Measurements from ENCODE around the gene FAM89B. TPM values are rescaled to one million over a fixed set of nuclear protein-coding genes. Genes with fewer than 3 reads are reported as not detected.

The FAM89B gene
- total and polyA plus RNA-seq, 4 donors = 20.6 to 53.5 (median 44.4) TPM

GRCh38 chr11:65545853-65546216 is 26.5 kb upstream of the FAM89B start:
- Histone ChIP-seq H3K4me1 (ENCODE audit: control insufficient read depth in 5 of 5, insufficient read depth in 5 of 5, low read length in 5 of 5) (peaks cover 0 to 13% (median 7%) of the 10 kb centered on the region in 5 donors), H3K36me3 (ENCODE audit: control insufficient read depth in 4 of 4, insufficient read depth in 4 of 4, low read length in 4 of 4) (peaks cover 0 to 35% (median 19%) of the 10 kb centered on the region in 4 donors), H3K9me3 (ENCODE audit: control insufficient read depth in 4 of 4, insufficient read depth in 3 of 4, low read length in 3 of 4) (no peaks in the 10 kb centered on the region), H3K27me3 (ENCODE audit: control insufficient read depth in 3 of 3, insufficient read depth in 3 of 3, low read length in 2 of 3) (no peaks in the 10 kb centered on the region), H3K9ac (ENCODE audit: insufficient read depth in 1 of 2, low read length in 2 of 2) (no peak overlapping the region), H3K27ac (ENCODE audit: low read depth in 1 of 2, low read length in 1 of 2) (peak overlapping the region in 1 of 2 donors; percentile 77), H3K4me3 (no peak overlapping the region)
- no peak for TF ChIP-seq CTCF (IDR thresholded peaks at IDR 0.05; ENCODE audit: control extremely low read depth, extremely low read depth)
- WGBS, 2 donors = 41 to 62% methylated on average over 4 of the region's 4 CpGs
- no peak for DNase-seq
- no peak for ATAC-seq (ENCODE audit: insufficient read depth, low FRiP score)

- Histone ChIP-seq H3K9me3 (ENCODE audit: control insufficient read depth in 4 of 4, insufficient read depth in 3 of 4, low read length in 3 of 4) (no peaks in the 10 kb centered on the region), H3K9ac (ENCODE audit: insufficient read depth in 1 of 2, low read length in 2 of 2) (no peak overlapping the region), H3K4me1 (ENCODE audit: control insufficient read depth in 5 of 5, insufficient read depth in 5 of 5, low read length in 5 of 5) (peaks cover 0 to 8% (median 2%) of the 10 kb centered on the region in 5 donors), H3K36me3 (ENCODE audit: control insufficient read depth in 4 of 4, insufficient read depth in 4 of 4, low read length in 4 of 4) (peaks cover 0 to 36% (median 20%) of the 10 kb centered on the region in 4 donors), H3K4me3 (peak overlapping the region; percentile 29), H3K27ac (ENCODE audit: low read depth in 1 of 2, low read length in 1 of 2) (peak overlapping the region in 1 of 2 donors; percentile 77), H3K27me3 (ENCODE audit: control insufficient read depth in 3 of 3, insufficient read depth in 3 of 3, low read length in 2 of 3) (no peaks in the 10 kb centered on the region)
- WGBS, 2 donors = 23 to 27% methylated on average over 58 to 64 of the region's 64 CpGs
- peak; percentile 56 to 81 (median 65) for DNase-seq
- peak; percentile 88 for ATAC-seq (ENCODE audit: insufficient read depth, low FRiP score)
- no peak for TF ChIP-seq CTCF (IDR thresholded peaks at IDR 0.05; ENCODE audit: control extremely low read depth, extremely low read depth)
These were observed 25.9 kb upstream of the FAM89B start for GRCh38 chr11:65546217-65546958.

GRCh38 chr11:65547446-65548125 is 24.8 kb upstream of the FAM89B start:
- Histone ChIP-seq H3K36me3 (ENCODE audit: control insufficient read depth in 4 of 4, insufficient read depth in 4 of 4, low read length in 4 of 4) (peaks cover 0 to 37% (median 25%) of the 10 kb centered on the region in 4 donors), H3K27me3 (ENCODE audit: control insufficient read depth in 3 of 3, insufficient read depth in 3 of 3, low read length in 2 of 3) (no peaks in the 10 kb centered on the region), H3K4me3 (no peak overlapping the region), H3K9me3 (ENCODE audit: control insufficient read depth in 4 of 4, insufficient read depth in 3 of 4, low read length in 3 of 4) (no peaks in the 10 kb centered on the region), H3K4me1 (ENCODE audit: control insufficient read depth in 5 of 5, insufficient read depth in 5 of 5, low read length in 5 of 5) (peaks cover 0 to 5% (median 2%) of the 10 kb centered on the region in 5 donors), H3K27ac (ENCODE audit: low read depth in 1 of 2, low read length in 1 of 2) (no peak overlapping the region), H3K9ac (ENCODE audit: insufficient read depth in 1 of 2, low read length in 2 of 2) (no peak overlapping the region)
- WGBS, 2 donors = 85 to 87% methylated on average over 50 to 52 of the region's 52 CpGs
- no peak for TF ChIP-seq CTCF (IDR thresholded peaks at IDR 0.05; ENCODE audit: control extremely low read depth, extremely low read depth)
- ATAC-seq (ENCODE audit: insufficient read depth, low FRiP score) (no peak), DNase-seq (no peak)

Measured in lung (tissue), 12 donors.